ENCODE results near the gene ZNF619.

Gene ZNF619

GRCh38 chr3:40534283-40534682 is 57.4 kb downstream of the ZNF619 start:
- no peak for DNase-seq (ENCODE audit: low spot score)

Data from LoVo (cell line).